HepG2 (cell line): ENCODE results near the gene ATP1B2. TPM values are rescaled to one million over a fixed set of nuclear protein-coding genes. Genes with fewer than 3 reads are reported as not detected.

Experiments used
- ATAC-seq: fragments of 200-7000 bp; cut with Tn5 transposase; 3 replicates; pipeline ENCODE4 v1.9.1; 2020; ENCODE audit warnings: mild to moderate bottlenecking, moderate library complexity
- BruUV-seq: library from RNA; stranded (reverse); fragments of 400-500 nt; replicated peaks from 2 replicates; lab custom pipeline; 2021; lab: Mats Ljungman, UMichigan
- CTCF ChIA-PET: fragments of 300-600 bp; formaldehyde crosslinking; extraction: SDS; loops from one replicate; lab custom pipeline; 2021; ENCODE audit warnings: low total read pairs, inconsistent platforms, low intra/inter-chr PET ratio; lab: Yijun Ruan, JAX
- POLR2A ChIA-PET: fragments of 350-600 bp; sonication (Branson Sonifier 250); formaldehyde crosslinking; loops from one replicate; lab custom pipeline; 2020; ENCODE audit warnings: antibody characterized with exemption, inconsistent platforms; lab: Yijun Ruan, JAX
- DNase-seq: peaks from one replicate; pipeline ENCODE4 v3.0.0-alpha.2; 2015; ENCODE audit warnings: low spot score
- FAIRE-seq: peaks from 3 replicates; lab custom pipeline; 2011; peaks lifted over from hg19 to GRCh38; lab: Jason Lieb, UNC
- H2AFZ ChIP-seq: one replicate; pipeline ENCODE4 v1.6.1; 2011; ENCODE audit warnings: low read length, inconsistent platforms
- H3K27ac ChIP-seq: fragments of 300-600 bp; 3 replicates; pipeline ENCODE4 v1.8.0; 2011; ENCODE audit warnings: mixed run types, mild to moderate bottlenecking, mixed read lengths, low read length, inconsistent platforms; ENCODE audit not compliant: insufficient read depth; ENCODE audit errors: extremely low read length
- H3K27me3 ChIP-seq, 2 experiments: fragments of 200-600 bp in 1 of 2; 2 replicates in 1 of 2; 3 replicates in 1 of 2; pipeline versions ENCODE4 v1.6.0 to v1.8.0; 2011; ENCODE audit warnings: low read length in 2 of 2, mild to moderate bottlenecking in 2 of 2, moderate library complexity in 2 of 2, inconsistent platforms in 1 of 2; ENCODE audit not compliant: insufficient read depth in 2 of 2, control insufficient read depth in 1 of 2
- H3K36me3 ChIP-seq, 2 experiments: fragments of 200-600 bp in 1 of 2; replicated peaks in 1 of 2; 2 replicates in 1 of 2; 3 replicates in 1 of 2; pipeline versions ENCODE4 v1.5.1 to v1.8.0; 2011; ENCODE audit warnings: low read length in 2 of 2, inconsistent platforms in 1 of 2; ENCODE audit not compliant: insufficient read depth in 2 of 2, control insufficient read depth in 1 of 2
- H3K4me1 ChIP-seq: 2 replicates; pipeline ENCODE4 v1.5.1; 2012; ENCODE audit warnings: low read length, inconsistent platforms; ENCODE audit not compliant: insufficient read depth
- H3K4me2 ChIP-seq: 2 replicates; pipeline ENCODE4 v1.6.0; 2011; ENCODE audit warnings: low read depth, low read length, inconsistent platforms
- H3K4me3 ChIP-seq, 3 experiments: fragments of 200-600 bp in 1 of 3; sonication (generic), shearing (Covaris generic) in 1 of 3; replicated peaks in 1 of 3; 2 replicates each; pipeline ENCODE4 v1.5.1; 2011 to 2016; ENCODE audit warnings: low read length in 3 of 3, inconsistent platforms in 2 of 3, low read depth in 2 of 3, mild to moderate bottlenecking in 2 of 3, control low read depth in 1 of 3, mixed read lengths in 1 of 3; ENCODE audit not compliant: insufficient read depth in 1 of 3
- H3K79me2 ChIP-seq: one replicate; pipeline ENCODE4 v1.6.1; 2011; ENCODE audit warnings: low read length, inconsistent platforms; ENCODE audit not compliant: insufficient read depth
- H3K9ac ChIP-seq: 2 replicates; pipeline ENCODE4 v1.6.0; 2011; ENCODE audit warnings: mild to moderate bottlenecking, low read depth, low read length, inconsistent platforms; ENCODE audit not compliant: insufficient read depth
- H3K9me3 ChIP-seq: 2 replicates; pipeline ENCODE4 v1.5.1; 2012; ENCODE audit warnings: mild to moderate bottlenecking, low read length
- H4K20me1 ChIP-seq: 2 replicates; pipeline ENCODE4 v1.6.0; 2011; ENCODE audit warnings: inconsistent platforms, mild to moderate bottlenecking, low read length, moderate library complexity; ENCODE audit not compliant: insufficient read depth
- BHLHE40 ChIP-seq: IDR thresholded peaks from 2 replicates; pipeline ENCODE4 v1.6.1; 2011; ENCODE audit warnings: low read length, improper control_type of control experiment
- EHMT2 ChIP-seq: fragments of 200-600 bp; sonication (generic); IDR thresholded peaks from 2 replicates; pipeline ENCODE4 v1.7.0; 2017; ENCODE audit warnings: antibody characterized with exemption, low read depth, low read length, borderline replicate concordance
- FOSL2 ChIP-seq: sonication (generic); formaldehyde crosslinking; IDR thresholded peaks from 2 replicates; pipeline ENCODE4 v1.4.0; 2020; ENCODE audit warnings: missing genetic modification reagents
- GATAD2A ChIP-seq: IDR thresholded peaks from 2 replicates; pipeline ENCODE4 v1.6.1; 2016
- HDAC1 ChIP-seq: sonication (generic); formaldehyde crosslinking; IDR thresholded peaks from 2 replicates; pipeline ENCODE4 v1.5.1; 2020; ENCODE audit warnings: mild to moderate bottlenecking, missing genetic modification reagents
- HNF4A ChIP-seq: sonication (generic); formaldehyde crosslinking; IDR thresholded peaks from 2 replicates; pipeline ENCODE4 v1.4.0; 2020; ENCODE audit warnings: missing genetic modification reagents
- KDM1A ChIP-seq: IDR thresholded peaks from 2 replicates; pipeline ENCODE4 v1.6.1; 2016; ENCODE audit warnings: missing compliant biosample characterization
- RARA ChIP-seq: IDR thresholded peaks from 2 replicates; pipeline ENCODE4 v1.6.1; 2016; ENCODE audit warnings: missing genetic modification reagents, missing compliant biosample characterization
- SNAPC2 ChIP-seq: sonication (generic); formaldehyde crosslinking; IDR thresholded peaks from 2 replicates; pipeline ENCODE4 v1.8.1; 2022; ENCODE audit warnings: mild to moderate bottlenecking, missing genetic modification reagents
- SOX6 ChIP-seq, 2 experiments: fragments of 450-650 bp in 1 of 2; sonication (generic) in 1 of 2; formaldehyde crosslinking in 1 of 2; IDR thresholded peaks; 2 replicates each; pipeline versions ENCODE4 v1.4.0 to v1.6.1; 2017 to 2020; ENCODE audit warnings: antibody characterized with exemption in 1 of 2, mild to moderate bottlenecking in 1 of 2, missing genetic modification reagents in 1 of 2
- ZMYM3 ChIP-seq: sonication (generic); formaldehyde crosslinking; IDR thresholded peaks from 2 replicates; pipeline ENCODE4 v1.5.1; 2020; ENCODE audit warnings: mild to moderate bottlenecking, missing genetic modification reagents
- ZNF20 ChIP-seq: sonication (generic); formaldehyde crosslinking; IDR thresholded peaks from 2 replicates; pipeline ENCODE4 v1.4.0; 2020; ENCODE audit warnings: mild to moderate bottlenecking, moderate library complexity, missing genetic modification reagents
- ZNF501 ChIP-seq: sonication (generic); formaldehyde crosslinking; IDR thresholded peaks from 2 replicates; pipeline ENCODE4 v1.5.1; 2020; ENCODE audit warnings: mild to moderate bottlenecking, moderate library complexity, missing genetic modification reagents
- ZNF766 ChIP-seq: sonication (generic); formaldehyde crosslinking; IDR thresholded peaks from 2 replicates; pipeline ENCODE4 v1.5.0; 2020; ENCODE audit warnings: missing genetic modification reagents, borderline replicate concordance
- ZNF768 ChIP-seq: sonication (generic); formaldehyde crosslinking; IDR thresholded peaks from 2 replicates; pipeline ENCODE4 v1.4.0; 2020; ENCODE audit warnings: missing genetic modification reagents
- WGBS: methylation state at CpG from one replicate; pipeline ENCODE4 v1.1.6; 2017; ENCODE audit warnings: low lambda C conversion rate; 5-methylcytosine and 5-hydroxymethylcytosine counted together
- in situ Hi-C: cut with HindIII; loops from 2 replicates; pipeline ENCODE4 v1.10.0; 2017; ENCODE audit warnings: low pct_unique_long_range_greater_than_20kb; ENCODE audit not compliant: extremely low pct_ligation_motif_present
- intact Hi-C: fragments of 100-400 bp; cut with micrococcal nuclease; formaldehyde crosslinking; loops from one replicate; pipeline ENCODE4 v1.10.0; 2022; ENCODE audit not compliant: unreplicated experiment
- polyA plus RNA-seq, 8 experiments: library from polyadenylated mRNA; depleted of rRNA in 3 of 8; stranded (reverse) in 7 of 8; unstranded in 1 of 8; fragments of >200 nt; fragmentation: Illumina TruSeq in 4 of 8; extraction: Trizol in 4 of 8; gene quantifications; 2 replicates each; pipeline versions ENCODE4 v1.2.1 to v1.2.3, GENCODE V29; 2011 to 2016; ENCODE audit warnings: low read depth in 4 of 8, missing spikeins in 1 of 8, mixed read lengths in 1 of 8; ENCODE audit not compliant: insufficient read depth in 1 of 8
- total RNA-seq, 5 experiments: library from RNA; depleted of rRNA; stranded (reverse); fragments of >200 nt; fragmentation: Illumina TruSeq; extraction: Trizol; gene quantifications; 2 replicates each; pipeline ENCODE4 v1.2.3, GENCODE V29; 2016; ENCODE audit warnings: low read depth in 1 of 5
- TF ChIP-seq, protein P1 (sequence below): sonication (generic); formaldehyde crosslinking; IDR thresholded peaks from 2 replicates; pipeline ENCODE4 v1.5.0; 2020; ENCODE audit warnings: mild to moderate bottlenecking, missing genetic modification reagents
- TF ChIP-seq, protein P2 (sequence below): IDR thresholded peaks from 2 replicates; pipeline ENCODE4 v1.6.1; 2016; ENCODE audit warnings: missing compliant biosample characterization, missing genetic modification reagents, borderline replicate concordance
- TF ChIP-seq, protein P3 (sequence below): IDR thresholded peaks from 2 replicates; pipeline ENCODE4 v1.6.1; 2016; ENCODE audit warnings: mild to moderate bottlenecking

Gene ATP1B2
- total and polyA plus RNA-seq, 2 of the 13 experiments (the other 11 are each of a cell fraction or from before 2014, with no cell fraction given), result not detected

DNA sequence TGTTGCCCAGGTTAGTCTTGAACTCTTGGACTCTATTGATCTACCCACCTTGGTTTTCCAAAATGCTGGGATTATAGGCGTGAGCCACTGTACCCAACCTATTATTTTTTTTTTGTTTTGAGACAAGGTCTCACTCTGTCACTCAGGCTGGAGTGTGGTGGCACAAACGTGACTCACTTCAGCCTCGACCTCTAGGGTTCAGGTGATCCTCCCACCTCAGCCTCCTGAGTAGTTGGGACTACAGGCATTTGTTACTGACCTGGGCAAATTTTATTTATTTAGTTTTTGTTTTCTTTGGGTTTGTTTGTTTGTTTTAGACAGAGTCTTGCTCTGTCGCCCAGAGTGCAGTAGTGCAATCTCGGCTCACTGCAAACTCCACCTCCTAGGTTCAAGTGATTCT, 27.1 kb upstream of the ATP1B2 start:
- ATAC-seq (no peak), DNase-seq (no peak), FAIRE-seq (peak; percentile 66)
- H3K27me3 ChIP-seq, result no peaks in the 10 kb centered on the region; a peak in 1 of 5 replicates
- in situ Hi-C loops, result no loop called here
- no peaks in the 10 kb centered on the region for H3K9me3 ChIP-seq
- no peaks in the 10 kb centered on the region for H3K36me3 ChIP-seq
- H3K4me2 ChIP-seq, result no peak overlapping the region
- H3K4me1 ChIP-seq, result peaks cover 46% of the 10 kb centered on the region
- no TSS peak for BruUV-seq
- 14% methylated on average over 5 of the region's 5 CpGs for WGBS
- H3K79me2 ChIP-seq, result peaks cover 15% of the 10 kb centered on the region
- H3K27ac ChIP-seq, result no peak overlapping the region
- ChIA-PET CTCF (no interaction called here), POLR2A (interaction anchor here (0.7 to 2.8 kb wide), 2 partner anchors 9 to 63 kb away, joined by 5 to 6 read pairs; partner anchors contain the start of genes FXR2 and TP53)
- H3K9ac ChIP-seq, result no peak overlapping the region
- no peak overlapping the region for H3K4me3 ChIP-seq
- H2AFZ ChIP-seq, result no peak overlapping the region
- intact Hi-C loops, result no loop called here
- no peaks in the 10 kb centered on the region for H4K20me1 ChIP-seq
- TF ChIP-seq EHMT2 (no peak), FOSL2 (CRISPR knock-in tag) (peak; percentile 58; the same call in 1 of the 2 replicates), RARA (CRISPR knock-in tag) (peak; percentile 23; the same call in 1 of the 2 replicates), ZMYM3 (CRISPR knock-in tag) (peak; percentile 72; the same call in 1 of the 2 replicates), BHLHE40 (peak; percentile 52; the same call in 1 of the 2 replicates), ZNF501 (no peak), KDM1A (0 out of 2 replicates have a peak, but pooled peaks have one; percentile 36), SNAPC2 (no peak), SOX6 (IDR thresholded peaks at IDR 0.05) (no peak), SOX6 (CRISPR knock-in tag; IDR thresholded peaks at IDR 0.05) (peak; percentile 23; the same call in 1 of the 2 replicates), HDAC1 (no peak), ZNF20 (CRISPR knock-in tag) (no peak), HNF4A (CRISPR knock-in tag) (peak; percentile 23; the same call in 1 of the 2 replicates), ZNF768 (CRISPR knock-in tag) (no peak), ZNF766 (CRISPR knock-in tag) (no peak), GATAD2A (peak; percentile 40; the same call in 1 of the 2 replicates)
- TF ChIP-seq, protein P1, sequence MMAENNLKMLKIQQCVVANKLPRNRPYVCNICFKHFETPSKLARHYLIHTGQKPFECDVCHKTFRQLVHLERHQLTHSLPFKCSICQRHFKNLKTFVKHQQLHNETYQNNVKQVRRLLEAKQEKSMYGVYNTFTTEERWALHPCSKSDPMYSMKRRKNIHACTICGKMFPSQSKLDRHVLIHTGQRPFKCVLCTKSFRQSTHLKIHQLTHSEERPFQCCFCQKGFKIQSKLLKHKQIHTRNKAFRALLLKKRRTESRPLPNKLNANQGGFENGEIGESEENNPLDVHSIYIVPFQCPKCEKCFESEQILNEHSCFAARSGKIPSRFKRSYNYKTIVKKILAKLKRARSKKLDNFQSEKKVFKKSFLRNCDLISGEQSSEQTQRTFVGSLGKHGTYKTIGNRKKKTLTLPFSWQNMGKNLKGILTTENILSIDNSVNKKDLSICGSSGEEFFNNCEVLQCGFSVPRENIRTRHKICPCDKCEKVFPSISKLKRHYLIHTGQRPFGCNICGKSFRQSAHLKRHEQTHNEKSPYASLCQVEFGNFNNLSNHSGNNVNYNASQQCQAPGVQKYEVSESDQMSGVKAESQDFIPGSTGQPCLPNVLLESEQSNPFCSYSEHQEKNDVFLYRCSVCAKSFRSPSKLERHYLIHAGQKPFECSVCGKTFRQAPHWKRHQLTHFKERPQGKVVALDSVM (CRISPR knock-in tag), result peak; percentile 98
- TF ChIP-seq, protein P2, sequence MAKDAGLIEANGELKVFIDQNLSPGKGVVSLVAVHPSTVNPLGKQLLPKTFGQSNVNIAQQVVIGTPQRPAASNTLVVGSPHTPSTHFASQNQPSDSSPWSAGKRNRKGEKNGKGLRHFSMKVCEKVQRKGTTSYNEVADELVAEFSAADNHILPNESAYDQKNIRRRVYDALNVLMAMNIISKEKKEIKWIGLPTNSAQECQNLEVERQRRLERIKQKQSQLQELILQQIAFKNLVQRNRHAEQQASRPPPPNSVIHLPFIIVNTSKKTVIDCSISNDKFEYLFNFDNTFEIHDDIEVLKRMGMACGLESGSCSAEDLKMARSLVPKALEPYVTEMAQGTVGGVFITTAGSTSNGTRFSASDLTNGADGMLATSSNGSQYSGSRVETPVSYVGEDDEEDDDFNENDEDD (CRISPR knock-in tag), result no peak
- TF ChIP-seq, protein P3, sequence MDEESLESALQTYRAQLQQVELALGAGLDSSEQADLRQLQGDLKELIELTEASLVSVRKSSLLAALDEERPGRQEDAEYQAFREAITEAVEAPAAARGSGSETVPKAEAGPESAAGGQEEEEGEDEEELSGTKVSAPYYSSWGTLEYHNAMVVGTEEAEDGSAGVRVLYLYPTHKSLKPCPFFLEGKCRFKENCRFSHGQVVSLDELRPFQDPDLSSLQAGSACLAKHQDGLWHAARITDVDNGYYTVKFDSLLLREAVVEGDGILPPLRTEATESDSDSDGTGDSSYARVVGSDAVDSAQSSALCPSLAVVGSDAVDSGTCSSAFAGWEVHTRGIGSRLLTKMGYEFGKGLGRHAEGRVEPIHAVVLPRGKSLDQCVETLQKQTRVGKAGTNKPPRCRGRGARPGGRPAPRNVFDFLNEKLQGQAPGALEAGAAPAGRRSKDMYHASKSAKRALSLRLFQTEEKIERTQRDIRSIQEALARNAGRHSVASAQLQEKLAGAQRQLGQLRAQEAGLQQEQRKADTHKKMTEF, result no peak
